Measurements from ENCODE around the gene TRPC5OS. TPM values are rescaled to one million over a fixed set of nuclear protein-coding genes. Genes with fewer than 3 reads are reported as not detected.

The TRPC5OS gene
- polyA plus RNA-seq, 1 donor from 2014 or later: not detected

- no peak overlapping the region for H2AFZ ChIP-seq (ENCODE audit: low read depth, low read length)
- no peak overlapping the region for H3K27ac ChIP-seq (ENCODE audit: low read length)
- H3K4me2 ChIP-seq (ENCODE audit: low read length): no peak overlapping the region
- no peak for TF ChIP-seq RAD21 (conservative IDR thresholded peaks at IDR 0.05)
- TF ChIP-seq REST (IDR thresholded peaks at IDR 0.05; ENCODE audit: borderline replicate concordance): no peak
- H3F3A ChIP-seq (ENCODE audit: insufficient read depth, low read length, poor library complexity, severe bottlenecking): no peaks in the 10 kb centered on the region
- H3K27me3 ChIP-seq (ENCODE audit: insufficient read depth, low read depth, low read length): no peaks in the 10 kb centered on the region
- H3K36me3 ChIP-seq (ENCODE audit: insufficient read depth, low read length): no peaks in the 10 kb centered on the region
- no peaks in the 10 kb centered on the region for H3K79me2 ChIP-seq (replicated peaks; ENCODE audit: insufficient read depth, low read length)
- no peaks in the 10 kb centered on the region for H4K20me1 ChIP-seq (ENCODE audit: insufficient read depth)
- H3K9ac ChIP-seq (ENCODE audit: low read length): no peak overlapping the region
- no peak overlapping the region for H3K4me3 ChIP-seq (ENCODE audit: low read length)
- H3K9me3 ChIP-seq (ENCODE audit: low read length): no peaks in the 10 kb centered on the region
- no peaks in the 10 kb centered on the region for H3K9me2 ChIP-seq (ENCODE audit: insufficient read depth, low read length)
These were observed 27.4 kb upstream of the TRPC5OS start for GRCh38 chrX:111848541-111848940.

- H2AFZ ChIP-seq (ENCODE audit: low read depth, low read length): no peak overlapping the region
- H3F3A ChIP-seq (ENCODE audit: insufficient read depth, low read length, poor library complexity, severe bottlenecking): no peaks in the 10 kb centered on the region
- H3K27ac ChIP-seq (ENCODE audit: low read length): no peak overlapping the region
- no peaks in the 10 kb centered on the region for H3K9me2 ChIP-seq (ENCODE audit: insufficient read depth, low read length)
- TF ChIP-seq POLR2AphosphoS5 (IDR thresholded peaks at IDR 0.05) (no peak), CTCF (IDR thresholded peaks at IDR 0.05; ENCODE audit: poor library complexity, severe bottlenecking) (no peak), TAF1 (IDR thresholded peaks at IDR 0.05; ENCODE audit: low read depth) (no peak), EP300 (conservative IDR thresholded peaks at IDR 0.05; ENCODE audit: poor library complexity, severe bottlenecking) (no peak), EZH2 (IDR thresholded peaks at IDR 0.05; ENCODE audit: borderline replicate concordance, insufficient read depth, low read length, poor library complexity, severe bottlenecking) (no peak), SMC3 (conservative IDR thresholded peaks at IDR 0.05; ENCODE audit: poor library complexity) (no peak), RAD21 (conservative IDR thresholded peaks at IDR 0.05) (no peak), MXI1 (conservative IDR thresholded peaks at IDR 0.05; ENCODE audit: poor library complexity, severe bottlenecking) (no peak), REST (IDR thresholded peaks at IDR 0.05; ENCODE audit: borderline replicate concordance) (no peak)
- H3K9me3 ChIP-seq (ENCODE audit: low read length): no peaks in the 10 kb centered on the region
- H3K36me3 ChIP-seq (ENCODE audit: insufficient read depth, low read length): no peaks in the 10 kb centered on the region
- no peaks in the 10 kb centered on the region for H3K79me2 ChIP-seq (replicated peaks; ENCODE audit: insufficient read depth, low read length)
- H3K9ac ChIP-seq (ENCODE audit: low read length): no peak overlapping the region
- H3K4me3 ChIP-seq (ENCODE audit: low read length): no peak overlapping the region
- no peaks in the 10 kb centered on the region for H4K20me1 ChIP-seq (ENCODE audit: insufficient read depth)
- no peak overlapping the region for H3K4me2 ChIP-seq (ENCODE audit: low read length)
- no peaks in the 10 kb centered on the region for H3K27me3 ChIP-seq (ENCODE audit: insufficient read depth, low read depth, low read length)
These were observed 25.0 kb upstream of the TRPC5OS start for GRCh38 chrX:111850975-111851374.

Data from neural cell (in vitro differentiated cells).